Stimulated activated CD8-positive, alpha-beta memory T cell treated with anti-CD3 and anti-CD28 coated beads, Interleukin-7, amount 100 ng/mL, for 48 hours (primary cell): ENCODE data around the gene RAPGEFL1.
"Not testable (repeated sequence)": the region's sequence is repeated elsewhere in the genome, so short reads cannot be mapped to it uniquely, and the experiment has no call there.

Experiments used
- DNase-seq, 2 donors: peaks; one replicate each; pipeline ENCODE4 v3.0.0-alpha.2; 2020; ENCODE audit warnings: low read depth in 1 of 2; ENCODE audit errors: extremely low read depth in 1 of 2

RAPGEFL1 gene

GRCh38 chr17:40177275-40177874 lies at the start of gene RAPGEFL1:
Gene RAPGEFL1 (plus strand): TSS chr17:40177470. CDS start chr17:40177862, 392 bp downstream.
- peak; percentile 71 to 79 for DNase-seq

- DNase-seq = no peak
These were observed 47.8 kb upstream of the RAPGEFL1 start for GRCh38 chr17:40129498-40129897.

- no peak for DNase-seq
These were observed 46.8 kb upstream of the RAPGEFL1 start for GRCh38 chr17:40130352-40131042.

DNA sequence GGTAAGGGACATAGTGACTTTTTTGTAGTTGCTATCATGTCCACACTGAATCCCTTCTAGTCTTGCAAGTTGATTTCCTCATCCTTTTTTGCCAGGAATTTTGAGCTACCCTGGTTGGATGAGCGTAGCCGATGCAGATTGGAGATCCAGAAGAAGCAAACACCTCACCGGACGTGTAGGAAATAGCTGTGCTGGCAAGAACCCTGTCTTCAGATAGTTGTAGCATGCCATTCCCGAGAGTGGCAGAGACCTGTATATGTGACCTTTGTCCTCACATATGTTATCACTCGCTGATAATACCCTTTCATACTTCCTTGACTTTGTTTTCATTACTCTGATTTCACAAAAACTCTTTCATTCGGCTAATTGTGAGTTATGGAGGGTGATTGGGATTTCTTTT lies 43.1 kb upstream of the RAPGEFL1 start:
- no peak for DNase-seq

- DNase-seq = no peak
These were observed 41.5 kb upstream of the RAPGEFL1 start for GRCh38 chr17:40135817-40136216.

DNA sequence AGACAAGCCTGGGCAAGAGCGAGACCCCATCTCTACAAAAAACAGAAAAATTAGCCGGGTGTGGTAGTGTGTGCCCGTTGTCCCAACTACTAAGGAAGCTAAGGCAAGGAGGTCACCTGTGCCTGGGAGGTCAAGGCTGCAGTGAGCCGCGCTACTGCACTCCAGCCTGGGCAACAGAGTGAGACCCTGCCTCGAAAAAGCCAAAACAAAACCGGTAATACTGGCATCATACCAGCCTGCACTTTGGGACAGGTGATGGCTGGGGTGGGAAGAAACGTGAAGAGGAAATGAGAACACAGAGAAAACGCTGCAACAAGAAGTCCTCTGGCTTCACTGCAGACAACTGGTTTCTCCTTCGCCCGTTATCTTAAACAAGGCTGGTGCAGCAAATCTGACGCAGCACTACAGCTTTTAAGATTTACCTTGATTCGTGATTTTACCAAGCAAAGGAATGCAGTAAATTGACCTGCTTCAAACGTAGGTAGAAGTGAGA lies 37.7 kb upstream of the RAPGEFL1 start:
- DNase-seq = no peak

DNA sequence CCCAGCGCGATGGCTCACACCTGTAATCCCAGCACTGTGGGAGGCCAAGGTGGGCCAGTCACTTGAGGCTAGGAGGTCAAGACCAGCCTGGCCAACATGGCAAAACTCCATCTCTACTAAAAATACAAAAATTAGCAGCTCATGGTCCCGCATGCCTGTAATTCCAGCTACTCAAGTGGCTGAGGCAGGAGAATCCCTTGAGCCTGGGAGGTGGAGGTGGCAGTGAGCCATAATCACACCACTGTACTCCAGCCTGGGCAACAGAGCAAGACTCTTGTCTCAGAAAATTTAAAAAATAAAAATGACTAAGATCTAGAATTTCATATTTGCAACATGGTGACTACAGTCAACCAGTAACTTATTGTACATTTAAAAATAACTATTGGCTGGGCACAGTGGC lies 34.1 kb upstream of the RAPGEFL1 start:
- DNase-seq = not testable (repeated sequence)

DNA sequence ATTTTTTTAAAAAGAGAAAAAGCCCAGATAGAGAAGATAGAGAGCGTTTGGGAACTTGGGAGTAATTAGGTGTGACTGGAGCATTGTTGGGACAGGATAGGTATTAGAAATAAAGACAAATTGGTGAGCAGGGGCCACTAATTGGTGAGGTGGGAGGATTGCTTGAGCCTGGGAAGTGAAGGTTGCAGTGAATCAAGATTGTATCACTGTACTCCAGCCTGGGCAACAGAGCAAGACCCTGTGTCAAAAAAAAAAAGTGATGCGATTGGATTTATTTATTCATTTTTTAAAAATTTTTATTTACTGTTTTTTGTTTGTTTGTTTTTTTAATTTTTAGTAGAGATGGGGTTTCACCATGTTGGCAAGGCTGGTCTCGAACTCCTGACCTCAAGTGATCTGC lies 31.8 kb upstream of the RAPGEFL1 start:
- no peak for DNase-seq

DNA sequence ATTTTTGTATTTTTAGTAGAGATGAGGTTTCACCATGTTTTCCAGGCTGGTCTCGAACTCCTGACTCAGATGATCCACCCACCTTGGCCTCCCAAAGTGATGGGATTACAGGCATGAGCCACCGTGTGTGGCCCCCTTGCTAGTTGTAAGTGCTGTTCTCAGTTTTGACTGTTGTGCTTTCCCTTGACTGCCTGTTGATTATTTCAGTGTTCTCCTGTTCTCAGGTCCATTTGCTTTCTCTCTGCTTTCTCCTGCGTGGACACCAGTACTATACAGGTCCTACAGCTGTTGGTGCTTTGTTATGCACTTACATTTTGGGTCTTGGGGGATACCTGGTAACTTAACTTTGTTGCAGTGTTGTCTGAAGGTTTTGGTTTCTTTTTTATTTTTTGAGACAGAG lies 28.7 kb upstream of the RAPGEFL1 start:
- DNase-seq = no peak

- no peak for DNase-seq
These were observed 27.0 kb upstream of the RAPGEFL1 start for GRCh38 chr17:40150276-40150675.

DNA sequence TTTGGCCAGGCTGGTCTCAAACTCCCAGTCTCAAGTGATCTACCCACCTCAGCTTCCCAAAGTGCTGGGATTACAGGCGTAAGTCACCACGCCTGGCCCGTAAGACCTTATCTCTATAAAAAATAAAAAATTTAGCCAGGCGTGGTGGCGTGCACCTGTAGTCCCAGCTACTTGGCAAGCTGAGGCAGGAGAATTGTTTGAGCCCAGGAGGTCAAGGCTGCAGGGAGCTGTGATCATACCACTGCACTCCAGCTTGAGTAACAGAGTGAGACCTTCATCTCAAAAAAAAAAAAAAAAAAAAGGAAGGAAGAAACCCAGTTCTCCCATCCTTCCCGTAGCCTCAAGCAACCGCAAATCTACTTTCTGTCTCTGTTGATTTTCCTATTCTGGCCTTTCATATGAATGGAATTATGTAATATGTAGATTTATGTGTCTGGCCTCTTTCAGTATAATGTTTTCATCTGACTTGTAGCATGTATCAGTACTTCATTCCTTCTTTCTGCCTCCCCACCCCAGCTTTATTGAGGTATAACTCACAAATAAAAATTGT lies 25.8 kb upstream of the RAPGEFL1 start:
- no peak for DNase-seq

GRCh38 chr17:40153603-40154236 lies 23.6 kb upstream of the RAPGEFL1 start:
- no peak for DNase-seq

GRCh38 chr17:40157973-40158372 lies 19.3 kb upstream of the RAPGEFL1 start:
- DNase-seq = no peak

- no peak for DNase-seq
These were observed 18.7 kb upstream of the RAPGEFL1 start for GRCh38 chr17:40158438-40159013.

- DNase-seq = no peak
These were observed 17.8 kb upstream of the RAPGEFL1 start for GRCh38 chr17:40159456-40159855.

GRCh38 chr17:40167685-40168261 lies 9.5 kb upstream of the RAPGEFL1 start:
- no peak for DNase-seq

DNA sequence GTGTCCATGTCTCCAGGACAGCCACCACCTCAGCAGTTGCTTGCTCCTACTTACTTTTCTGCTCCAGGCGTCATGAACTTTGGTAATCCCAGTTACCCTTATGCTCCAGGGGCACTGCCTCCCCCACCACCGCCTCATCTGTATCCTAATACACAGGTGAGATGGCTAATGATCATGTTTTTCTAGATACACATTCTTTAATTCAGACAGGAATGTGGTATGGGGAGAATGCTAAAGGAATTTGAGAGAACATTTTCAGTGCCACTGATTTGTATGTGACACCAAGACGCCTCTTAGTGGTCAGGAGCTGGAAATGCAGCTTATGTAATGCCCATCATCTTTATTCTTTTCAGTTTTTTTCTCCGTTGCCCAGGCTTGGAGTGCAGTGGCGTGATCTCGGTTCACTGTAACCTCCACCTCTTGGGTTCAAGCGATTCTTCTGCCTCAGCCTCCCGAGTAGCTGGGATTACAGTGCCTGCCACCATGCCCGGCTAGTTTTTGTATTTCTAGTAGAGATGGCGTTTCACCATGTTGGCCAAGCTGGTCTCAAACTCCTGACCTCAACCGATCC lies 8.9 kb upstream of the RAPGEFL1 start:
- DNase-seq = no peak

DNA sequence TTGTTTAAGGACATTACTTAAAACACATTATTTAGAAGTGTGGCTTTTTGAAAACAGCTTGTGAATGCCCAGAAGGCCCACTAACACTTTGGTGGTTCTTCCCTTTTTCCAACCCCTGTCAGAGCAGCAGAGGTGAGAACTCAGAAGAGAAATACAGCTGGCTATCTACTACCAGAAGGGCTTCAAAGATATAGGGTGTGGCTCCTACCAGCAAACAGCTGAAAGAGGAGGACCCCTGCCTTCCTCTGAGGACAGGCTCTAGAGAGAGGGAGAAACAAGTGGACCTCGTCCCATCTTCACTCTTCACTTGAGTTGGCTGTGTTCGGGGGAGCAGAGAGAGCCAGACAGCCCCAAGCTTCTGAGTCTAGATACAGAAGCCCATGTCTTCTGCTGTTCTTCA lies 6.9 kb upstream of the RAPGEFL1 start:
- DNase-seq = no peak

DNA sequence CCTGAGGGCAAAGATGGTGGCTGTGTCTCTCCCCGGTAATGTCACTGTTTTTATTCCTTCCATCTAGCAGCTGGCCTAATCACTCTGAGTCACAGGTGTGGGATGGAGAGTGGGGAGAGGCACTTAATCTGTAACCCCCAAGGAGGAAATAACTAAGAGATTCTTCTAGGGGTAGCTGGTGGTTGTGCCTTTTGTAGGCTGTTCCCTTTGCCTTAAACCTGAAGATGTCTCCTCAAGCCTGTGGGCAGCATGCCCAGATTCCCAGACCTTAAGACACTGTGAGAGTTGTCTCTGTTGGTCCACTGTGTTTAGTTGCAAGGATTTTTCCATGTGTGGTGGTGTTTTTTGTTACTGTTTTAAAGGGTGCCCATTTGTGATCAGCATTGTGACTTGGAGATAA lies 5.5 kb upstream of the RAPGEFL1 start:
- DNase-seq = no peak

GRCh38 chr17:40173091-40173777 lies 4.0 kb upstream of the RAPGEFL1 start:
- no peak for DNase-seq
